ENCODE measurements around the gene MAX. TPM values are rescaled to one million over a fixed set of nuclear protein-coding genes. Genes with fewer than 3 reads are reported as not detected.

MAX gene
- total RNA-seq, 6 experiments from 2014 or later = 15.7 to 38.0 (median 31.7) TPM

- TF ChIP-seq, protein P1, sequence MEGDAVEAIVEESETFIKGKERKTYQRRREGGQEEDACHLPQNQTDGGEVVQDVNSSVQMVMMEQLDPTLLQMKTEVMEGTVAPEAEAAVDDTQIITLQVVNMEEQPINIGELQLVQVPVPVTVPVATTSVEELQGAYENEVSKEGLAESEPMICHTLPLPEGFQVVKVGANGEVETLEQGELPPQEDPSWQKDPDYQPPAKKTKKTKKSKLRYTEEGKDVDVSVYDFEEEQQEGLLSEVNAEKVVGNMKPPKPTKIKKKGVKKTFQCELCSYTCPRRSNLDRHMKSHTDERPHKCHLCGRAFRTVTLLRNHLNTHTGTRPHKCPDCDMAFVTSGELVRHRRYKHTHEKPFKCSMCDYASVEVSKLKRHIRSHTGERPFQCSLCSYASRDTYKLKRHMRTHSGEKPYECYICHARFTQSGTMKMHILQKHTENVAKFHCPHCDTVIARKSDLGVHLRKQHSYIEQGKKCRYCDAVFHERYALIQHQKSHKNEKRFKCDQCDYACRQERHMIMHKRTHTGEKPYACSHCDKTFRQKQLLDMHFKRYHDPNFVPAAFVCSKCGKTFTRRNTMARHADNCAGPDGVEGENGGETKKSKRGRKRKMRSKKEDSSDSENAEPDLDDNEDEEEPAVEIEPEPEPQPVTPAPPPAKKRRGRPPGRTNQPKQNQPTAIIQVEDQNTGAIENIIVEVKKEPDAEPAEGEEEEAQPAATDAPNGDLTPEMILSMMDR (IDR thresholded peaks at IDR 0.05) = no peak
- no peak for TF ChIP-seq POLR2A (IDR thresholded peaks at IDR 0.05)
- DNase-seq (no peak), ATAC-seq (peak; percentile 34 to 57 (median 40))
- Histone ChIP-seq H3K36me3 (peaks cover 0 to 15% (median 0%) of the 10 kb centered on the region in 4 donors), H3K4me3 (no peak overlapping the region), H3K27ac (no peak overlapping the region), H3K9me3 (no peaks in the 10 kb centered on the region), H3K27me3 (no peaks in the 10 kb centered on the region), H3K4me1 (no peaks in the 10 kb centered on the region)
- 61% methylated on average over 7 of the region's 8 CpGs for WGBS (ENCODE audit: insufficient coverage, low coverage, low lambda C conversion rate, missing lambda C conversion rate)
- intact Hi-C loops (cut with DNase I) = no loop called here
These were observed 59.5 kb downstream of the MAX start for GRCh38 chr14:65042731-65043372.

- WGBS (ENCODE audit: insufficient coverage, low coverage, low lambda C conversion rate, missing lambda C conversion rate) = no CpG with 5 or more reads among the region's 3 CpGs
- ATAC-seq = no peak
- no peak overlapping the region for H3K27ac ChIP-seq
- intact Hi-C loops (cut with DNase I) = no loop called here
- H3K4me1 ChIP-seq = no peaks in the 10 kb centered on the region
- no peak overlapping the region for H3K4me3 ChIP-seq
- DNase-seq = no peak
- TF ChIP-seq POLR2A (IDR thresholded peaks at IDR 0.05) = no peak
- TF ChIP-seq, protein P1 (IDR thresholded peaks at IDR 0.05) = no peak
- no peaks in the 10 kb centered on the region for H3K9me3 ChIP-seq
- peaks cover 0 to 15% (median 0%) of the 10 kb centered on the region in 4 donors for H3K36me3 ChIP-seq
- no peaks in the 10 kb centered on the region for H3K27me3 ChIP-seq
These were observed 60.0 kb downstream of the MAX start for GRCh38 chr14:65042296-65042695.

- intact Hi-C loops (cut with DNase I) = no loop called here
- no peak for TF ChIP-seq POLR2A (IDR thresholded peaks at IDR 0.05)
- TF ChIP-seq, protein P1 (IDR thresholded peaks at IDR 0.05) = no peak
- WGBS (ENCODE audit: insufficient coverage, low coverage, low lambda C conversion rate, missing lambda C conversion rate) = 91% methylated on average over 4 of the region's 7 CpGs
- DNase-seq = no peak
- Histone ChIP-seq H3K9me3 (no peaks in the 10 kb centered on the region), H3K27ac (no peak overlapping the region), H3K4me3 (no peak overlapping the region), H3K4me1 (no peaks in the 10 kb centered on the region), H3K27me3 (no peaks in the 10 kb centered on the region), H3K36me3 (peaks cover 0 to 15% (median 0%) of the 10 kb centered on the region in 4 donors)
- ATAC-seq = no peak
These were observed 60.8 kb downstream of the MAX start for GRCh38 chr14:65041434-65041915.

DNA sequence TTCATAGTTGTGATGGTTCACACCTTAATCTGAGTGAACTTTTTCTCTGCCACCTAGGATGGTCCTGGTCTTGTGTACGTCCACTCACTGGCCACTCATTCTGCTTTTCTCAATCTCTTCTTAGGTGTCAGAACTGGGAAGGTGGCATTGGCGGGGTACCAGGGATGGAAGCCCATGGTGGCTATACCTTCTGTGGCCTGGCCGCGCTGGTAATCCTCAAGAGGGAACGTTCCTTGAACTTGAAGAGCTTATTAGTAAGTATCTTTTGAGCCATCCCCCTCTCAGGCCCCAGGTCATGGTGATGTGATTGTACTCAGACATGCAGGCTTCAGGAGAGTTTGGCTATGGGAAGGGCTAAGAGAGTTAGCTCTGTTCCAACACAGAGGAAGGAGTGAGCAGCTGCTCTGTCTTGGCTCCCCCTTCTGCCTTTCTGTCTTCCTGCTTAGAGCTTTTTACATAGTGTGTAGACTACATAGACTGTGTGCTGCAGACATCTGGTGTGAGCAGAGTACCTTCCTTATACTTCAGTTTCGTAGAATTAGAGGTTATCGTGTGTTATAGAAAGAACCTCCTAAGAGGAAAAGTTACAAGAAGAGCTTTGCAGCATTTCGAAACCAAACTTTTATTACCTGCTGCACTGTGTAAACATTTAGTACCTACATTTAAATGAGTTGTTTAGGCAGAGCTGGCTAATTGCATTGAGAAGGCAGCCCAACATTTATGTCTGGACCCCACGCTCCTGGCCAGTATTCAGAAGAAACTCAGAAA, 61.5 kb downstream of the MAX start:
- WGBS (ENCODE audit: insufficient coverage, low coverage, low lambda C conversion rate, missing lambda C conversion rate) = 96% methylated on average over 9 of the region's 9 CpGs
- Histone ChIP-seq H3K36me3 (peaks cover 0 to 15% (median 0%) of the 10 kb centered on the region in 4 donors), H3K27me3 (no peaks in the 10 kb centered on the region), H3K9me3 (no peaks in the 10 kb centered on the region), H3K4me3 (no peak overlapping the region), H3K27ac (no peak overlapping the region), H3K4me1 (peaks cover 0 to 1% (median under 1%) of the 10 kb centered on the region in 4 donors)
- intact Hi-C loops (cut with DNase I) = no loop called here
- TF ChIP-seq, protein P1 (IDR thresholded peaks at IDR 0.05) = no peak
- TF ChIP-seq POLR2A (IDR thresholded peaks at IDR 0.05) = no peak
- DNase-seq (peak in 1 of 3 donors; percentile 33), ATAC-seq (no peak)

All from right lobe of liver (tissue), 6 donors.